ENCODE results near the gene RASL10A. TPM values are rescaled to one million over a fixed set of nuclear protein-coding genes. Genes with fewer than 3 reads are reported as not detected.
"Not testable (repeated sequence)": the region's sequence is repeated elsewhere in the genome, so short reads cannot be mapped to it uniquely, and the experiment has no call there.

RASL10A gene
- total and polyA plus RNA-seq, 2 experiments from 2014 or later, result 0.20 TPM; not detected in 1

DNA sequence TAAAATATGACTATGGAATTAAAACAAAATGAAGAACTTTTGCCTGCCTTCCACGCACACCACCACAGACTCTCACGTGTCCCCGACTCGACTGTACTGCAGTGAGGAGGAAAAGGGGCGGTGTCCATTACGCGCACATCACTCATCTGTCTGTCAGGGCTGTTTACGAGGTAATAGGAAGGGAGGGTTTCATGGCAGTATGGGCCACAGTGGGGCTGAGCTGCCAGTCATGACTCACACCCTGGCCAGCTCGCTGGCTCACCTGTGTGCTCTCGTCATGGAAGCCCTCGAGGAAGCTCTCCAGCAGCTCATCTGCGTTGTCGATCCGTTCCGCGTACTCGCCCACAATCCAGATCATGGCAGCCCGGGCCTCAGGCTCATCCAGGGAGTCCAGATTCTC, 33.5 kb upstream of the RASL10A start:
- no peaks in the 10 kb centered on the region for H3K9me3 ChIP-seq (ENCODE audit: low read depth)
- H3K79me2 ChIP-seq (ENCODE audit: insufficient read depth), result no peaks in the 10 kb centered on the region
- no peak overlapping the region for H2AFZ ChIP-seq
- WGBS, 2 experiments (ENCODE audit: low coverage in 1 of 2, low lambda C conversion rate in 2 of 2, missing lambda C conversion rate in 2 of 2), result 97 to 98% methylated on average over 16 to 18 of the region's 18 CpGs
- peaks cover 8% of the 10 kb centered on the region for H3K4me1 ChIP-seq (ENCODE audit: insufficient read depth)
- H3K9me2 ChIP-seq (ENCODE audit: insufficient read depth), result no peaks in the 10 kb centered on the region
- no peak overlapping the region for H3K4me3 ChIP-seq
- no peak overlapping the region for H3K9ac ChIP-seq
- peaks cover 13% of the 10 kb centered on the region; the same call in 1 of the 2 replicates for H3K36me3 ChIP-seq (ENCODE audit: low read depth)
- H4K20me1 ChIP-seq (ENCODE audit: insufficient read depth), result no peaks in the 10 kb centered on the region
- peaks cover 19% of the 10 kb centered on the region for H3F3A ChIP-seq (ENCODE audit: insufficient read depth)
- H3K4me2 ChIP-seq (ENCODE audit: unreplicated experiment), result no peak overlapping the region
- H3K27ac ChIP-seq, result no peak overlapping the region
- DNase-seq, result no peak
- H3K27me3 ChIP-seq (replicated peaks; ENCODE audit: insufficient read depth), result no peaks in the 10 kb centered on the region
- TF ChIP-seq EZH2 (IDR thresholded peaks at IDR 0.05; ENCODE audit: insufficient read depth, poor library complexity, severe bottlenecking), result no peak
- TF ChIP-seq EZH2phosphoT487 (IDR thresholded peaks at IDR 0.05; ENCODE audit: insufficient read depth, low read depth), result no peak
- in situ Hi-C loops (cut with MboI), result no loop called here

DNA sequence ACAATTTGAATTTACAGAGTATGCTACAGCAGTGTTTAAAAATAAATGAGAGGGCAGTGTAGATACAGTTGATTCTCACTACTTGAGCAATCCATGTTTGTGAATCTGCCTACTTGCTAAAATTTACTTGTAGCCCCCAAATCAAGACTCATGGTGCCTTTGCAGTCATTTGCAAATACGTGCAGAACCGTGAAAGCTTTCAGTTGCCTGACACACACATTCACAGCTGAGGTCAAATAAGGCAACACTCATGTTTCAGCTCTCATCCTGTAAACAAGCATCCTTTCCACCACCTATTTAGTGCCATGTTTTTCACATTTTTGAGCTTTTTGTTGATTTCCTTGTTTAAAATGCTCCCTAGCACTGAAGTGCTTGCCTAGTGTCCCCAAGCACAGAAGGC, 32.5 kb upstream of the RASL10A start:
- Histone ChIP-seq H3K36me3 (ENCODE audit: low read depth) (peaks cover 13% of the 10 kb centered on the region; the same call in 1 of the 2 replicates), H3K4me3 (no peak overlapping the region), H3K4me1 (ENCODE audit: insufficient read depth) (peaks cover 14% of the 10 kb centered on the region), H3K27me3 (replicated peaks; ENCODE audit: insufficient read depth) (no peaks in the 10 kb centered on the region), H3F3A (ENCODE audit: insufficient read depth) (peaks cover 24% of the 10 kb centered on the region), H3K79me2 (ENCODE audit: insufficient read depth) (no peaks in the 10 kb centered on the region), H4K20me1 (ENCODE audit: insufficient read depth) (no peaks in the 10 kb centered on the region), H3K9ac (no peak overlapping the region), H3K27ac (no peak overlapping the region), H2AFZ (no peak overlapping the region), H3K4me2 (ENCODE audit: unreplicated experiment) (no peak overlapping the region), H3K9me3 (ENCODE audit: low read depth) (no peaks in the 10 kb centered on the region), H3K9me2 (ENCODE audit: insufficient read depth) (no peaks in the 10 kb centered on the region)
- no peak for DNase-seq
- TF ChIP-seq EZH2phosphoT487 (IDR thresholded peaks at IDR 0.05; ENCODE audit: insufficient read depth, low read depth), result no peak
- in situ Hi-C loops (cut with MboI), result no loop called here
- 95 to 96% methylated on average over 2 of the region's 2 CpGs for WGBS, 2 experiments (ENCODE audit: low coverage in 1 of 2, low lambda C conversion rate in 2 of 2, missing lambda C conversion rate in 2 of 2)

DNA sequence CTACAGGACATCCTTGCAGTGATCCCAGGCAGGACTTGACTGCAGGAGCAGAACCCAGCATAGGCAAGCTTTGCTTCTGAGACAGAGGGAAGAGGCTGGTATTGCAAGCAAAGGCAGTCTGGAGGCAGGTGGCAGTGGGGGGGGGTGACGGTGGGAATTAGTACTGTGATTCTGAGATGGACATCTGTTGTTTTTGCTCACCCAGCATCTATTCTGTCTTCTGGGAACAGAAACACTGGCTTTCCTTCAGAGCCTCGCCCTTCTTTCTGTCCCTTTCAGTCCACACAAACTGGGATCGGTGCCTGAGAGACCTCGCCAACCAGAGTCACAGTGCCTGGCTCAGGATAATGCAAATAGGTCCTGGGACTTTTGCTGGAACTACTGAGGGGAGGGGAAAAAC, 31.2 kb upstream of the RASL10A start:
- Histone ChIP-seq H2AFZ (no peak overlapping the region), H3K4me3 (no peak overlapping the region), H3K9ac (no peak overlapping the region), H4K20me1 (ENCODE audit: insufficient read depth) (no peaks in the 10 kb centered on the region), H3K4me2 (ENCODE audit: unreplicated experiment) (no peak overlapping the region), H3K79me2 (ENCODE audit: insufficient read depth) (no peaks in the 10 kb centered on the region), H3K27me3 (replicated peaks; ENCODE audit: insufficient read depth) (no peaks in the 10 kb centered on the region), H3F3A (ENCODE audit: insufficient read depth) (peaks cover 24% of the 10 kb centered on the region), H3K4me1 (ENCODE audit: insufficient read depth) (peaks cover 14% of the 10 kb centered on the region), H3K27ac (no peak overlapping the region), H3K9me3 (ENCODE audit: low read depth) (no peaks in the 10 kb centered on the region), H3K36me3 (ENCODE audit: low read depth) (peaks cover 13% of the 10 kb centered on the region; the same call in 1 of the 2 replicates), H3K9me2 (ENCODE audit: insufficient read depth) (no peaks in the 10 kb centered on the region)
- 50 to 53% methylated on average over 4 of the region's 4 CpGs for WGBS, 2 experiments (ENCODE audit: low coverage in 1 of 2, low lambda C conversion rate in 2 of 2, missing lambda C conversion rate in 2 of 2)
- DNase-seq, result no peak
- TF ChIP-seq EZH2phosphoT487 (IDR thresholded peaks at IDR 0.05; ENCODE audit: insufficient read depth, low read depth) (no peak), EZH2 (IDR thresholded peaks at IDR 0.05; ENCODE audit: insufficient read depth, poor library complexity, severe bottlenecking) (no peak)
- in situ Hi-C loops (cut with MboI), result no loop called here

DNA sequence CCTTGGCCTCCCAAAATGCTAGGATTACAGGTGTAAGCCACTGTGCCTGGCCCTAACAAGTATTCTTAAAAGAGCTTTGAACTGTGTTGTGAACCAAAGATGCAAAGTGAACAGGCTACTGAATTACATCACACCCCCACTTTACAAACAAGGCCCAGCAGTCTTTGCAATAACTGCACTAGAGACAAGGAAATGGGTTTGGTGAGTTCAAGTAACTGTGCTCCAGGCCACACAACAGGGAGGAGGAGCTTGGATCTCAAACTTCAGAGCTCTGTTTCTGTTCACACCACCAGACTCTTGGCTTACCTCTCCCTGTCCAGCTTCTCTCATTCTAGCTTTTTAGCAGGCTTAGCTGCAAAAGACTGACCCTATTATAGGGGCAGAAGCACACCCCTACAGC, 30.4 kb upstream of the RASL10A start:
- Histone ChIP-seq H3K27ac (no peak overlapping the region), H3K4me1 (ENCODE audit: insufficient read depth) (peaks cover 14% of the 10 kb centered on the region), H3K9me3 (ENCODE audit: low read depth) (no peaks in the 10 kb centered on the region), H2AFZ (no peak overlapping the region), H3K27me3 (replicated peaks; ENCODE audit: insufficient read depth) (no peaks in the 10 kb centered on the region), H3K36me3 (ENCODE audit: low read depth) (peaks cover 17% of the 10 kb centered on the region; the same call in 1 of the 2 replicates), H3K4me3 (no peak overlapping the region), H3K4me2 (ENCODE audit: unreplicated experiment) (no peak overlapping the region), H4K20me1 (ENCODE audit: insufficient read depth) (no peaks in the 10 kb centered on the region), H3K9me2 (ENCODE audit: insufficient read depth) (no peaks in the 10 kb centered on the region), H3K79me2 (ENCODE audit: insufficient read depth) (no peaks in the 10 kb centered on the region), H3F3A (ENCODE audit: insufficient read depth) (peaks cover 24% of the 10 kb centered on the region), H3K9ac (no peak overlapping the region)
- in situ Hi-C loops (cut with MboI), result no loop called here
- TF ChIP-seq EZH2phosphoT487 (IDR thresholded peaks at IDR 0.05; ENCODE audit: insufficient read depth, low read depth) (no peak), EZH2 (IDR thresholded peaks at IDR 0.05; ENCODE audit: insufficient read depth, poor library complexity, severe bottlenecking) (no peak)
- DNase-seq, result no peak

DNA sequence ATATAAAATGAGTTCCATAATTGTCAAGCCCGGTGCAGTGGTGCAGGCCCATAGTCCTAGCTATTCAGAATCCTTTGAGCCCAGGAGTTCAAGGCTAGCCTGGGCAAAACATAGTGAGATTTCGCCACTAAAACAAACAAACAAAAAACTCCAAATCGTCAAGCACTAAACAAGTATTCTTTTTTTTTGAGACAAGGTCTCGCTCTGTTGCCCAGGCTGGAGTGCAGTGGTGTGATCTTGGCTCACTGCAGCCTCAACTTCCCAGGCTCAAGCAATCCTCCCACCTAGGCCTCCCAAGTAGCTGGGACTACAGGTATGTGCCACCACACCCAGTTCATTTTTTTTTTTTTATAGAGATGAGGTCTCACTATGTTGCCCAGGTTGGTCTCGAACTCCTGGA, 29.4 kb upstream of the RASL10A start:
- in situ Hi-C loops (cut with MboI); H2AFZ ChIP-seq; H3K4me3 ChIP-seq; DNase-seq; H3K79me2 ChIP-seq (ENCODE audit: insufficient read depth); H3K9me3 ChIP-seq (ENCODE audit: low read depth); H3K4me2 ChIP-seq (ENCODE audit: unreplicated experiment); H3K9ac ChIP-seq; H3K27me3 ChIP-seq (replicated peaks; ENCODE audit: insufficient read depth); H4K20me1 ChIP-seq (ENCODE audit: insufficient read depth); H3K9me2 ChIP-seq (ENCODE audit: insufficient read depth): not testable (repeated sequence)
- Histone ChIP-seq H3F3A (ENCODE audit: insufficient read depth) (peaks cover 24% of the 10 kb centered on the region), H3K4me1 (ENCODE audit: insufficient read depth) (peaks cover 14% of the 10 kb centered on the region), H3K27ac (peak overlapping the region; percentile 47), H3K36me3 (ENCODE audit: low read depth) (peaks cover 17% of the 10 kb centered on the region; the same call in 1 of the 2 replicates)
- 97 to 99% methylated on average over 5 of the region's 5 CpGs for WGBS, 2 experiments (ENCODE audit: low coverage in 1 of 2, low lambda C conversion rate in 2 of 2, missing lambda C conversion rate in 2 of 2)

All from GM23248 (cell line).